GM21529 (cell line): Measurements from ENCODE around the gene SLX4IP.

Experiments
- ATAC-seq: cut with Tn5 transposase; IDR thresholded peaks from one replicate; pipeline ENCODE4 v1.9.1; 2021; ENCODE audit not compliant: unreplicated experiment

SLX4IP gene

GRCh38 chr20:10625641-10626040 lies 190.5 kb downstream of the SLX4IP start:
- ATAC-seq = no peak

GRCh38 chr20:10626896-10627295 lies 191.8 kb downstream of the SLX4IP start:
- no peak for ATAC-seq

GRCh38 chr20:10629946-10630650 lies 195.0 kb downstream of the SLX4IP start:
- ATAC-seq = no peak

GRCh38 chr20:10631126-10631525 lies 196.0 kb downstream of the SLX4IP start:
- no peak for ATAC-seq

GRCh38 chr20:10632721-10633509 lies 197.8 kb downstream of the SLX4IP start:
- no peak for ATAC-seq

DNA sequence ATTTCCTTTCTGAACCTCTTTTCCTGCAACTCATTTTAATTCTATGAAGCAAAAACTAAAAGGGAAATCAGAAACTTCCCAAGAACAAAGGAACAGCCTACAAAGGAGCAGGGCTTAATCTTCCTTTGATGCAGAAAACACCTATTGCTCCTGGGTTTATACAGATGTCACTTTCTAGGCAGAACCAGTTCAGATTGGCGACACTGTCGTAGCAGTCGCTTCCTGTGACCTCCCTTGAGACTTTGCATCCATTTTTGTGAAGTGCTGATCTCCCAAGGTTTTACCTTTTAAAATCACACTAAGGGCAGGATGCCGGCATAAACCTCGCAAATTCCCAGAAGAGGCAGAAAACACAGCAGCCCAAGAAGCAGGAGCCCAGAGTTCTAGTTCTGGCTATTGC lies 198.6 kb downstream of the SLX4IP start:
- no peak for ATAC-seq

GRCh38 chr20:10634211-10634610 lies 199.1 kb downstream of the SLX4IP start:
- no peak for ATAC-seq

- no peak for ATAC-seq
Measured at GRCh38 chr20:10634683-10635411, 199.7 kb downstream of the SLX4IP start.

DNA sequence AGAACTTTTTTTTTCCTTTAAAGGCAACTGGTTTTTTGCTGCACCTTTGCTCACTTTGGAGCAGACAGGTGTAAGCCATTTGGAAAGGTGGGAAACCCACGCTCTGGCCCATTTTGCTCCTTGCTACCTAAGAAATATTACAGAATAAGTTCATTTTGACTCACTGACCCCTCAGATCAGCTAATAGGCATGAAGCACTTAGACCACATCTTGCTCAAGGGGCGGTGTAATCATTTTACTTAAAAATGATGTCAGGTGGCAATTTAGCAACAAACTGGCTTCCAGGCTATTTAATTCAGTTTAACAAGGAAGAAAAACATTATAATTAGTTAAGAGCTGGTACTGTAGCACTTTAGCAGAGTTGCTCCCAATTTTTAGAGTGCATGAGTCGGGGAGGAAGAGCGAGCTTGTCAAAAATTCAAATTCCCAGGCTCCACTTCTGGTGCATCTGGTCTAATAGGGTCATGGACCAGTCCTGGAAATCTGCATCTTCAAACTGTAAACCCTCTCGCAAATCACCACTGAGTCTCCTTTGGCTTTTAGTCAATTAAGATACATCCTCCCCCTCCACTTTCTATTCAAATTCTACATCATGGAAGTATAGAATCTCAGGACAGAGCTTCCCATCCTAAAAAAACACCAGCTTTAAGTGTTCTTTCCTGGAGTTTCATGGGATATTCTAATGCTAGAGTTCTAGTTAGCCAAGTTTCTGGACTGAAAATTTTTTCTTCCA lies 200.5 kb downstream of the SLX4IP start:
- no peak for ATAC-seq

- no peak for ATAC-seq
Measured at GRCh38 chr20:10636326-10636818, 201.3 kb downstream of the SLX4IP start.

DNA sequence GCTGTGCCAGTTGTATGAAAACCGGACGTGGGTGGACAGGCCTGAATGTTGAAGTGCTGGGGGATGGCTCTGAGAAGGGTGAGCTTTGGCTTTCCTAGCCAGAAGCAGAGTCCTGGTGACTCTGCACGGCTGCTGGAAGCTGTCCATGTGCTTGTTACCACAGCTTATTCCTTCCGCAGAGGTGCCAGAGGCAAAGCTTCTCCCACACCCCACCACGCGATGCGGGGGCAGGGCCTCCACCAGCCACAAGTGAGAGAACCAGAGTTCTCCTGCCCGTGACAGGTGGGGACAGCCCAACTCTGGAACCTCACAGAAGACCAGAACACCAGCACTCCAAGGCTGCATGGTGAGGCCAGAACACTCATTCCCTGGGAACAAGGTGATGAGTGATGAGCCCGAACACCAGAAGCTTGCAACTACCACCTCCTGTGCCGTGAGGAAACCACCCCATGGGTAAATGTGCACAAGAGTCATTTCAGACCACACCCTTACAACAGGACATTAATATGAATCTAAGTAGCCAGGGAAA lies 202.0 kb downstream of the SLX4IP start:
- no peak for ATAC-seq

DNA sequence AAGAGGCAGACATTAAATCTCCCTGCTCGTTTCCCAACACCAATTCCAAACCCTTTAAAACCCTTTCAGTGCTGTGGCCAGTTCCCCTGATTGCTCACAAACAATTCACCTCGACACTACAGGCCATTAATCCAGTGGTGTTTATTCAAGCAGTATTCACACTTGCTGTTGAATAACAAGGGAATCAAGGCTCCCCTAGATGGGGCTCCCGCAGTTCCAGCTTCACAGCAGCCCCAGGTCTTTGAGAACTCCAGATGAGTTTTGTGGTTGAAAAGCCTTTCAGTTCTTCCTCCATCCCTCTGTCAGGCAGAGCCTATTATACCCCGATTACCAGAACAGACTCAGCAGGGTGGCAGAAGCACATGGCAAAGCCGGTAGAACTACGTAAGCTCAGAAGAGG lies 202.5 kb downstream of the SLX4IP start:
- ATAC-seq = no peak

- no peak for ATAC-seq
Measured at GRCh38 chr20:10639077-10639736, 204.1 kb downstream of the SLX4IP start.

GRCh38 chr20:10639737-10640556 lies 204.8 kb downstream of the SLX4IP start:
- ATAC-seq = no peak

DNA sequence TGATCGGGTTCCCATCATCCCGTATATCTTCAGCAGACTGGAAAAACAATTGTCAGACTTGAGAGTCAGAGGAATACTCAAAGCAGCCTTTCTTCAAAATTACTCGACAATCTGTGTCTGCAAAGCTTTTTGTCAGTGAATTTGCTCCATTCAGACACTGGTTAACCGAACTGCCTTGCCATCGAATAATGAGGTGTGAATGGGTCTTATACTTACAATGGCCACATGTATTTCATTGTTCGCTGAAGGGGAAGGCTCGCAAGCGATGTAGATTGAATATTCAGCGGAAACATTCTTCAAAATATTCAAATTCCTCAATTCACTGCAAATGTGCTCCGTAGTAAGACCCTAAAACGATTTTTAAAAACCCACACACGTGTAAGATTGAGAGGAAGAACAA lies 205.8 kb downstream of the SLX4IP start:
- ATAC-seq = no peak

- ATAC-seq = no peak
Measured at GRCh38 chr20:10641467-10641866, 206.4 kb downstream of the SLX4IP start.

GRCh38 chr20:10641893-10642292 lies 206.8 kb downstream of the SLX4IP start:
- no peak for ATAC-seq

- no peak for ATAC-seq
Measured at GRCh38 chr20:10642856-10643559, 207.9 kb downstream of the SLX4IP start.

DNA sequence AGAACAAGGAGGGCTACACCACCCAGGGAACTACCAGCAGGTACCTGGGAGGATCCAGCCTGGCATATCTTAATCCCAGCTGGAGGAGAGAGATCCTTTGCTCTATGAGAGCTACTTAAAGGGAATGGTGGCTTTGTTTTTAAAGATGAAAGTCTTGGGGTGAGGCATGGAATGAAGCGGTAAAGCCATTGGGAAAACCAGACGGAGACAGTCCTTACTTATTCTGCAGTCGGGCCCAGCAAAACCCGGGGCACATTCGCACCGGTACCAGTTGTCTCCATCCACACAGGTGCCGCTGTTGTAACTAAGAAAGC lies 208.4 kb downstream of the SLX4IP start:
- ATAC-seq = no peak
